ENCODE results near the gene LRRC23. TPM values are rescaled to one million over a fixed set of nuclear protein-coding genes. Genes with fewer than 3 reads are reported as not detected.

Gene LRRC23
- total RNA-seq, 1 donor from 2014 or later: 11.6 TPM

DNA sequence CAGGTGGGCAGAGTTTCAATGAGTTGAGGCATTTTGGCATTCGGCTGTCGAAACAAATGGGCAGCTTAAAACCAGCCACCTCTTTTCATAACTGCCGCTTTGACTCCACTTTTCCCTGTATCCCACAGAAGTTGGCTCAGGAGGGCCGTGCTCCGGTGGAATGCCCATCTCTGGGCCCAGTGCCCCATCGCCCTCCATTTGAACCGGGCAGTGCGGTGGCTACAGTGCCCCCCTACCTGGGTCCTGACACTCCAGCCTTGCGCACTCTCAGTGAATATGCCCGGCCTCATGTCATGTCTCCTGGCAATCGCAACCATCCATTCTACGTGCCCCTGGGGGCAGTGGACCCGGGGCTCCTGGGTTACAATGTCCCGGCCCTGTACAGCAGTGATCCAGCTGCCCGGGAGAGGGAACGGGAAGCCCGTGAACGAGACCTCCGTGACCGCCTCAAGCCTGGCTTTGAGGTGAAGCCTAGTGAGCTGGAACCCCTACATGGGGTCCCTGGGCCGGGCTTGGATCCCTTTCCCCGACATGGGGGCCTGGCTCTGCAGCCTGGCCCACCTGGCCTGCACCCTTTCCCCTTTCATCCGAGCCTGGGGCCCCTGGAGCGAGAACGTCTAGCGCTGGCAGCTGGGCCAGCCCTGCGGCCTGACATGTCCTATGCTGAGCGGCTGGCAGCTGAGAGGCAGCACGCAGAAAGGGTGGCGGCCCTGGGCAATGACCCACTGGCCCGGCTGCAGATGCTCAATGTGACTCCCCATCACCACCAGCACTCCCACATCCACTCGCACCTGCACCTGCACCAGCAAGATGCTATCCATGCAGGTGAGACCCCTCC is 34.0 kb downstream of the LRRC23 start:
- TF ChIP-seq, protein P1, sequence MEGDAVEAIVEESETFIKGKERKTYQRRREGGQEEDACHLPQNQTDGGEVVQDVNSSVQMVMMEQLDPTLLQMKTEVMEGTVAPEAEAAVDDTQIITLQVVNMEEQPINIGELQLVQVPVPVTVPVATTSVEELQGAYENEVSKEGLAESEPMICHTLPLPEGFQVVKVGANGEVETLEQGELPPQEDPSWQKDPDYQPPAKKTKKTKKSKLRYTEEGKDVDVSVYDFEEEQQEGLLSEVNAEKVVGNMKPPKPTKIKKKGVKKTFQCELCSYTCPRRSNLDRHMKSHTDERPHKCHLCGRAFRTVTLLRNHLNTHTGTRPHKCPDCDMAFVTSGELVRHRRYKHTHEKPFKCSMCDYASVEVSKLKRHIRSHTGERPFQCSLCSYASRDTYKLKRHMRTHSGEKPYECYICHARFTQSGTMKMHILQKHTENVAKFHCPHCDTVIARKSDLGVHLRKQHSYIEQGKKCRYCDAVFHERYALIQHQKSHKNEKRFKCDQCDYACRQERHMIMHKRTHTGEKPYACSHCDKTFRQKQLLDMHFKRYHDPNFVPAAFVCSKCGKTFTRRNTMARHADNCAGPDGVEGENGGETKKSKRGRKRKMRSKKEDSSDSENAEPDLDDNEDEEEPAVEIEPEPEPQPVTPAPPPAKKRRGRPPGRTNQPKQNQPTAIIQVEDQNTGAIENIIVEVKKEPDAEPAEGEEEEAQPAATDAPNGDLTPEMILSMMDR (IDR thresholded peaks at IDR 0.05; ENCODE audit: borderline replicate concordance): no peak
- H3K4me3 ChIP-seq: peak overlapping the region; percentile 85
- H3K4me1 ChIP-seq: peaks cover 91% of the 10 kb centered on the region
- H3K9me3 ChIP-seq (replicated peaks): no peaks in the 10 kb centered on the region
- intact Hi-C loops (cut with micrococcal nuclease): no loop called here
- H3K27me3 ChIP-seq (ENCODE audit: low read depth): no peaks in the 10 kb centered on the region
- H3K27ac ChIP-seq (replicated peaks): peak overlapping the region; percentile 97
- peaks cover 38% of the 10 kb centered on the region for H3K36me3 ChIP-seq
- DNase-seq: no peak

DNA sequence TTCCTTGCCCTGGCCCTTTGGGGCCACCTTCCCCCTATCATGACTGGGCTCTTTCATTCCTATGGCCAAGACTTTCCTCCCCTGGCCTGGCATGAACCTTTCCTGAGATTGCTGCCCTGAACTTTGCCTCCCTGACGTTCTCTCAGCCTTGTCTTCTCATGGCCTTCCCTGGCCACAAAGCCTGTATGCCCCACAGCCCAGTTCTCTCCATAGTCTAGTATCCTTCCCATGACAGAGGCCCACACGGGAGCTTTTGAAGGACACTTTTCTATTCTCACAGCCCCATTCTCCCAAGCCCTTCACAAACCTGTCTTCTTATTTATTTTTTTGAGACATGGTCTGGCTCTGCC is 34.5 kb downstream of the LRRC23 start:
- Histone ChIP-seq H3K27me3 (ENCODE audit: low read depth) (no peaks in the 10 kb centered on the region), H3K27ac (replicated peaks) (peak overlapping the region; percentile 97), H3K4me1 (peaks cover 90% of the 10 kb centered on the region), H3K36me3 (peaks cover 38% of the 10 kb centered on the region), H3K9me3 (replicated peaks) (no peaks in the 10 kb centered on the region), H3K4me3 (no peak overlapping the region)
- TF ChIP-seq, protein P1 (IDR thresholded peaks at IDR 0.05; ENCODE audit: borderline replicate concordance): no peak
- DNase-seq: no peak
- intact Hi-C loops (cut with micrococcal nuclease): no loop called here

GRCh38 chr12:6941267-6941666 is 36.6 kb downstream of the LRRC23 start:
- intact Hi-C loops (cut with micrococcal nuclease): no loop called here
- TF ChIP-seq, protein P1 (IDR thresholded peaks at IDR 0.05; ENCODE audit: borderline replicate concordance): no peak
- peak overlapping the region; percentile 55 for H3K27ac ChIP-seq (replicated peaks)
- no peaks in the 10 kb centered on the region for H3K9me3 ChIP-seq (replicated peaks)
- H3K4me1 ChIP-seq: peaks cover 90% of the 10 kb centered on the region
- H3K4me3 ChIP-seq: no peak overlapping the region
- H3K36me3 ChIP-seq: peaks cover 34% of the 10 kb centered on the region
- H3K27me3 ChIP-seq (ENCODE audit: low read depth): no peaks in the 10 kb centered on the region
- peak; percentile 28 for DNase-seq

DNA sequence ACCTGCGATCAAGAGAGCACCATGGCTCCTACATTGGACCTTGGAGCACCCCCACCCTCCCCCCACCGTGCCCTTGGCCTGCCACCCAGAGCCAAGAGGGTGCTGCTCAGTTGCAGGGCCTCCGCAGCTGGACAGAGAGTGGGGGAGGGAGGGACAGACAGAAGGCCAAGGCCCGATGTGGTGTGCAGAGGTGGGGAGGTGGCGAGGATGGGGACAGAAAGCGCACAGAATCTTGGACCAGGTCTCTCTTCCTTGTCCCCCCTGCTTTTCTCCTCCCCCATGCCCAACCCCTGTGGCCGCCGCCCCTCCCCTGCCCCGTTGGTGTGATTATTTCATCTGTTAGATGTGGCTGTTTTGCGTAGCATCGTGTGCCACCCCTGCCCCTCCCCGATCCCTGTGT is 37.2 kb downstream of the LRRC23 start:
- no peaks in the 10 kb centered on the region for H3K9me3 ChIP-seq (replicated peaks)
- intact Hi-C loops (cut with micrococcal nuclease): no loop called here
- H3K27ac ChIP-seq (replicated peaks): peak overlapping the region; percentile 55
- H3K36me3 ChIP-seq: peaks cover 39% of the 10 kb centered on the region
- H3K4me1 ChIP-seq: peaks cover 91% of the 10 kb centered on the region
- H3K4me3 ChIP-seq: no peak overlapping the region
- no peaks in the 10 kb centered on the region for H3K27me3 ChIP-seq (ENCODE audit: low read depth)
- TF ChIP-seq, protein P1 (IDR thresholded peaks at IDR 0.05; ENCODE audit: borderline replicate concordance): no peak
- no peak for DNase-seq

GRCh38 chr12:6942331-6942665 is 37.7 kb downstream of the LRRC23 start:
- Histone ChIP-seq H3K9me3 (replicated peaks) (no peaks in the 10 kb centered on the region), H3K4me3 (no peak overlapping the region), H3K27me3 (ENCODE audit: low read depth) (no peaks in the 10 kb centered on the region), H3K36me3 (peaks cover 42% of the 10 kb centered on the region), H3K27ac (replicated peaks) (peak overlapping the region; percentile 99), H3K4me1 (peaks cover 89% of the 10 kb centered on the region)
- TF ChIP-seq, protein P1 (IDR thresholded peaks at IDR 0.05; ENCODE audit: borderline replicate concordance): no peak
- DNase-seq: no peak
- intact Hi-C loops (cut with micrococcal nuclease): no loop called here

Data from left ventricle myocardium inferior (tissue), 1 donor.